Measurements from ENCODE around the gene HS3ST6.

DNA sequence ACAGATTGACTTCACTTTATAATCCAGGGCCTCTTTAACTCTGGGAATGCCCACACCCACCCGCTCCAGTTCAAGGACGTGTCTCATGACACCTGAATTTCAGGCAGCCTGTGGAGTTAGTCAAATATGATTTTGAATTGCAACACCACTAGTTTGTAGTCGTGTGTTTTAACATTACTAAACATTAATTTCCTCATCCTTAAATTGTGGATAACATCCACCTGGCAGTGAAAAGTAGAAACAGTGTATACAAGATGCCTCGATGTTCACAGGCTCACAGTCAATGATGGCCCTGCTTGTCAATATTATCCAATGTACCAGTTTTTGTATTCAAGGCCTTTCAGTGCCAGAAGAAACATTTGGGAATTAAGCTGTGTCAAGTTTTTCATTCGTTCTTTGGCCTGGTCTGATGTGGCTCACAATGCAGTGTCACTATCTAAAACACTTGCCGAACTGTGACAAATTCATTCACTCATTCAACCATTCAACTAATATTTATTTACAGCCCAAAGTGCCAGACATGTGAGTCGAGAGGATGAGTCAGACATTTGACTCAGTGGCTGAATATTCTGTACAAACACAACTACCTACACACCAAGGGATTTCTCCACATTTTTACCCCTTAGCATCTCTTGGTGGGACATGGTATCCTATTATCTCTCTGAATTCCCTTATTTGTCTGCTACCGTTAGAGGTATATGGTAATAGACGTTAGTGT, 47.7 kb downstream of the HS3ST6 start:
- TF ChIP-seq CTCF (IDR thresholded peaks at IDR 0.05), result no peak
- TF ChIP-seq POLR2A (IDR thresholded peaks at IDR 0.05), result no peak
